Left ventricle myocardium inferior (tissue), 1 donor: ENCODE measurements around the gene VCX2. TPM values are rescaled to one million over a fixed set of nuclear protein-coding genes. Genes with fewer than 3 reads are reported as not detected.
"Not testable (repeated sequence)": the region's sequence is repeated elsewhere in the genome, so short reads cannot be mapped to it uniquely, and the experiment has no call there.

Source experiments
- DNase-seq: peaks from one replicate; pipeline ENCODE4 v3.0.0-alpha.2; 2020
- H3K27ac ChIP-seq: fragments of 200-600 bp; replicated peaks from 2 replicates; pipeline ENCODE4 v1.8.0; 2021
- H3K27me3 ChIP-seq: fragments of 200-600 bp; 2 replicates; pipeline ENCODE4 v1.8.0; 2021; ENCODE audit warnings: low read depth
- H3K36me3 ChIP-seq: fragments of 200-600 bp; 2 replicates; pipeline ENCODE4 v1.8.0; 2021
- H3K4me1 ChIP-seq: fragments of 200-600 bp; 2 replicates; pipeline ENCODE4 v1.8.0; 2021
- H3K4me3 ChIP-seq: fragments of 200-600 bp; 2 replicates; pipeline ENCODE4 v1.8.0; 2021; ENCODE audit warnings: mild to moderate bottlenecking, moderate library complexity
- H3K9me3 ChIP-seq: fragments of 200-600 bp; replicated peaks from 2 replicates; pipeline ENCODE4 v1.8.0; 2021
- intact Hi-C: fragments of 100-400 bp; cut with micrococcal nuclease; formaldehyde crosslinking; loops from one replicate; pipeline ENCODE4 v1.11.0; 2022
- total RNA-seq: library from RNA; stranded (reverse); fragmentation: NEBNext Ultra II Directional; extraction: Animal tissue kit (Norgen Biotek cat#: 25700); gene quantifications from one replicate; pipeline ENCODE4 v1.2.1, GENCODE V29; 2021
- TF ChIP-seq, protein P1 (sequence below): fragments of 200-600 bp; IDR thresholded peaks from 2 replicates; pipeline ENCODE4 v1.8.0; 2021; ENCODE audit warnings: antibody characterized with exemption, mild to moderate bottlenecking, borderline replicate concordance
- donor health status: DM: no; HTN: yes; CAD: no; lungs with severe emphysema.

Gene VCX2
- total RNA-seq, 1 donor from 2014 or later = not detected

DNA sequence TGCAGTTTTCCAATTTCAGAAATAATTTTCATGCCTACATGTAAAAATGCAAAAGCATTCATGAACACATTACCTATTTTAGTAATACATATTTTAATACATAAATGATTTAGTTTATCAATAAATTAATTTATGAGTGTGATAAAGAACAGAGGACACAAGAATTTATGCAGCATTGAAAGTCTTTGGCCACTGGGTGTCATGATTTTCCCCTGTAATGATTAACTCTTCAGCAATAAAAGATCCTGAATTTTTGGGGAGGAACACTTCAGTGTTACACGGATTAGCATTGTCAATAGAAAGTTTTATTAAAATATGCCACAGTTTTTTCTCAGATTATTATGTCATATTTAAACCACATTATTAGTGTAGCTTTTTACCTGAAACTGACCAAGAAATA, 8.6 kb upstream of the VCX2 start:
- Histone ChIP-seq H3K4me1 (no peaks in the 10 kb centered on the region), H3K27me3 (no peaks in the 10 kb centered on the region), H3K9me3 (no peaks in the 10 kb centered on the region), H3K4me3 (no peak overlapping the region), H3K36me3 (no peaks in the 10 kb centered on the region), H3K27ac (no peak overlapping the region)
- TF ChIP-seq, protein P1, sequence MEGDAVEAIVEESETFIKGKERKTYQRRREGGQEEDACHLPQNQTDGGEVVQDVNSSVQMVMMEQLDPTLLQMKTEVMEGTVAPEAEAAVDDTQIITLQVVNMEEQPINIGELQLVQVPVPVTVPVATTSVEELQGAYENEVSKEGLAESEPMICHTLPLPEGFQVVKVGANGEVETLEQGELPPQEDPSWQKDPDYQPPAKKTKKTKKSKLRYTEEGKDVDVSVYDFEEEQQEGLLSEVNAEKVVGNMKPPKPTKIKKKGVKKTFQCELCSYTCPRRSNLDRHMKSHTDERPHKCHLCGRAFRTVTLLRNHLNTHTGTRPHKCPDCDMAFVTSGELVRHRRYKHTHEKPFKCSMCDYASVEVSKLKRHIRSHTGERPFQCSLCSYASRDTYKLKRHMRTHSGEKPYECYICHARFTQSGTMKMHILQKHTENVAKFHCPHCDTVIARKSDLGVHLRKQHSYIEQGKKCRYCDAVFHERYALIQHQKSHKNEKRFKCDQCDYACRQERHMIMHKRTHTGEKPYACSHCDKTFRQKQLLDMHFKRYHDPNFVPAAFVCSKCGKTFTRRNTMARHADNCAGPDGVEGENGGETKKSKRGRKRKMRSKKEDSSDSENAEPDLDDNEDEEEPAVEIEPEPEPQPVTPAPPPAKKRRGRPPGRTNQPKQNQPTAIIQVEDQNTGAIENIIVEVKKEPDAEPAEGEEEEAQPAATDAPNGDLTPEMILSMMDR = peak; percentile 31
- no peak for DNase-seq
- intact Hi-C loops = no loop called here

DNA sequence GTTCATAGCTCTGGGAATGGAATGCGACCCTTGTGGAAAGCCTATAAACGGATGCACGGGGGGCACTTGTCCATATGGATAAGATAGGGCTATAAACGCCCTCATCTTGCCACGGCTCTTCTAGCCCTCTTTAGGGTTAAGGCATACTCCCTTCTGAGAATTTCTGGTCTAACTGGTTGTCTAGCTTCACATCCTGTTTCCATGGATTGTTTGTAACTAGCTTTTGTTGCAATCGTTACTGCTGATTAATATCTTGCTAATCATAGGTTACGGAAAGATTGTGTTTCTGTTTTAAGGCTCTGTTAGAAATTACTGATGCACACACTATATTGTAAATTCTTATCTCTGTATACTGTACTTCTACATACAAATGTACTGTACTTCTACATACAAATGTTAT, 17.1 kb downstream of the VCX2 start:
- H3K4me1 ChIP-seq, H3K27ac ChIP-seq, intact Hi-C loops, DNase-seq, H3K9me3 ChIP-seq, H3K36me3 ChIP-seq, H3K4me3 ChIP-seq, H3K27me3 ChIP-seq: not testable (repeated sequence)

DNA sequence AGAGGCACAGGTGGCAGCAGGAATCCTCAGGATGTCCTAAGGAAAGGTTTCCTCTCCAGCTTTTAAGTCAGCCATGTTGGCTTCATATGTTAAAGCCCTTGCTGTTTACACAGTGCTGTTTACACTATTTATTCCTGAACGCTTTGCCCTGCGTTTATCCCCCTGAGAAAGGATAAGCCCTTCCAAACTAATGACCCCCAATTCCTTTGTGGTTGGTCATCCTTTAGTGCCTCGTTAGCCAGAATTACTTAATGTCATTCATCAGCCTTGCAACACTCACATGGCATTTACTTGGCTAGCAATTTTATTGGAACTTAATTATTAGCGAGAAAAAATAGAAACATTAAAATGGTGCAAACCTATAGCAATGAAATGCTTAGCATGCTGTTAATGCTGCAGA, 23.8 kb downstream of the VCX2 start:
- H3K4me1 ChIP-seq = no peaks in the 10 kb centered on the region
- intact Hi-C loops = no loop called here
- no peak overlapping the region for H3K27ac ChIP-seq

DNA sequence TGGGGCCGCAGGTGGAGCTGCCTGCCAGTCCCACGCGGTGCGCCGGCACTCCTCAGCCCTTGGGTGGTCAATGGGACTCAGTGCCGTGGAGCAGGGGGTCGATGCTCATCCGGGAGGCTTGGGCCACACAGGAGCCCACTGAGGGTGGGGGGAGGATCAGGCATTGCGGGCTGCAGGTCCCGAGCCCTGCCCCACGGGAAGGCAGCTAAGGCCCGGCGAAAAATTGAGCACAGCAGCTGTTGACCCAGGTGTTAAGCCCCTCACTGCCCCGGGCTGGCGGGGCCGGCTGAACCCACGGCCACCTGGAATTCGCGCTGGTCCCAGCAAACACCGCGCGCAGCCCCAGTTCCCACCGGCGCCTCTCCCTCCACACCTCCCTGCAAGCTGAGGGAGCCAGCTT, 26.1 kb downstream of the VCX2 start:
- H3K36me3 ChIP-seq = no peaks in the 10 kb centered on the region
- no peaks in the 10 kb centered on the region for H3K27me3 ChIP-seq
- H3K4me1 ChIP-seq = no peaks in the 10 kb centered on the region
- H3K4me3 ChIP-seq = no peak overlapping the region
- TF ChIP-seq, protein P1 = no peak
- intact Hi-C loops = no loop called here
- DNase-seq = no peak
- no peak overlapping the region for H3K27ac ChIP-seq
- H3K9me3 ChIP-seq = peaks cover 7% of the 10 kb centered on the region

More for the DNA sequence above, 23.8 kb downstream of the VCX2 start:
- DNase-seq = no peak
- no peaks in the 10 kb centered on the region for H3K27me3 ChIP-seq
- no peak overlapping the region for H3K4me3 ChIP-seq
- TF ChIP-seq, protein P1 = no peak
- H3K9me3 ChIP-seq = peaks cover 7% of the 10 kb centered on the region
- H3K36me3 ChIP-seq = no peaks in the 10 kb centered on the region

DNA sequence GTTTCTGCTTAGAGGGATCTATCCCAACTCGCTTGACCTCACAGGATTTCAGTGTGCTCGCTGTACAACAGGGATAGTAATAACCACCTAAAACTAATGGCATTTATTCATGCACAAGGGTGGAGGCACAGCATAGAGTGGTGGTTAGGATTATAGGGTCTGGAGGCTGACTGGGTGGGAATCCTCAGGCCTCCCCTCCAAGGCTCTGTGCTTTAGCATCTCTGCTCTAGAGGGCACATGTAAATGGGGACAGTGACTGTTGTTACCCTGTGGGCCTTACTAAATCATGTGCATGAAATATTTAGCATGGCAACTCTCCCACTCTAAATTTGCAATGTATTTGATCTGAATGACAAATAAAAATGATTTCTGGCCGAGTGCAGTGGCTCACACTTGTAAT, 29.2 kb downstream of the VCX2 start:
- Histone ChIP-seq H3K27me3 (no peaks in the 10 kb centered on the region), H3K4me3 (no peak overlapping the region), H3K36me3 (no peaks in the 10 kb centered on the region), H3K4me1 (no peaks in the 10 kb centered on the region), H3K9me3 (no peaks in the 10 kb centered on the region), H3K27ac (no peak overlapping the region)
- TF ChIP-seq, protein P1 = no peak
- no peak for DNase-seq
- intact Hi-C loops = no loop called here

DNA sequence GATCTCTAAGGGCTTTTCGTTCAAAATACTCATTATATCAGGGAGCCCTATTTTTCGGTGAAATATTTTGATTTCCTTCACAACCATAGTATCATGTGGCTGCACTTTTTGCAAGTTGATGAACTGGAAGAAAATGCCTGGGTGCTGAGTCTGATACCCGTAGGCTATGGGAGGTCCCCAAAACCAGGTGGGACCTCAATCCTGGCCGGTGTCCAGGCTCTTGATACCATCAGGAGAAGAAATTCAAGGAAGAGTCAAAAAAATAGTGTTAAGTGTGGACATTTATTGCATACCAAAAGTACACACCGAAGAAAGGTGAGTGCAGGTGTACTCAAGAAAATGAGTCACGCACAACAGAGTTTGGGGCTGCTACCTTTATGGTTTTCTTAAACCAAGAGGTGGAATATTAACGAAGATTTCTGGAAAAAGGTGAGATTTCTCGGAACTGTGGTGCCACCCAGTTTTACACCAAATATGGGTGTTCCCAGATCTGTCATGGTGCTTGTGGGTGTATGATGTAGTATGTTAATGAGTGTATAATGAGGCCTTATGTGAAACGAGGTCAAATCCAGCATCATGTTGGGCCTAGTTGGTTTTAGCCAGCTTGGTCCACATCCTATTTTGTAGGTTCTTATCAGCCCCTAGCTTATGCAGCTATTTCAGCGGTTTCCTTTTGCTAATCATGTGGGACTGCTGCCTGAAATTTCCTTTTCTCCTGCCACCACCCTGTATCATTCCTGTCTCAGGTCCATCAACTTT, 29.9 kb downstream of the VCX2 start:
- H3K4me3 ChIP-seq = no peak overlapping the region
- no peak for DNase-seq
- no peaks in the 10 kb centered on the region for H3K27me3 ChIP-seq
- H3K27ac ChIP-seq = no peak overlapping the region
- H3K9me3 ChIP-seq = no peaks in the 10 kb centered on the region
- intact Hi-C loops = no loop called here
- TF ChIP-seq, protein P1 = no peak
- no peaks in the 10 kb centered on the region for H3K4me1 ChIP-seq
- no peaks in the 10 kb centered on the region for H3K36me3 ChIP-seq
